Endothelial cell of umbilical vein (primary cell): ENCODE results near the gene NR3C1. TPM values are rescaled to one million over a fixed set of nuclear protein-coding genes. Genes with fewer than 3 reads are reported as not detected.

ENCODE experiments used
- BruUV-seq: library from RNA; stranded (reverse); fragments of 400-500 nt; replicated peaks from 2 replicates; lab custom pipeline; 2021; lab: Mats Ljungman, UMichigan
- CTCF ChIA-PET: fragments of 300-600, 350-600 bp; sonication (Branson Sonifier 250); formaldehyde crosslinking; loops from one replicate; lab custom pipeline; 2021; ENCODE audit warnings: antibody characterized with exemption, inconsistent platforms; lab: Charles Lee
- POLR2A ChIA-PET: fragments of 300-600, 350-600 bp; sonication (Branson Sonifier 250); formaldehyde crosslinking; loops from one replicate; lab custom pipeline; 2021; ENCODE audit warnings: antibody characterized with exemption, inconsistent platforms; lab: Charles Lee
- DNase-seq: peaks from one replicate; pipeline ENCODE4 v3.0.0-alpha.2; 2011; ENCODE audit warnings: low read depth, low spot score
- FAIRE-seq: peaks from 2 replicates; lab custom pipeline; 2011; peaks lifted over from hg19 to GRCh38; lab: Jason Lieb, UNC
- H2AFZ ChIP-seq: 2 replicates; pipeline ENCODE4 v1.6.0; 2012; ENCODE audit warnings: low read depth, low read length, control low read depth, inconsistent platforms
- H3K27ac ChIP-seq: 2 replicates; pipeline ENCODE4 v1.5.1; 2011; ENCODE audit warnings: low read depth, mild to moderate bottlenecking, control low read depth, low read length, moderate library complexity; ENCODE audit not compliant: insufficient read depth
- H3K27me3 ChIP-seq, 2 experiments: 2 replicates each; pipeline versions ENCODE4 v1.6.0 to v1.6.1; 2011; ENCODE audit warnings: low read length in 2 of 2, mixed read lengths in 1 of 2; ENCODE audit not compliant: control insufficient read depth in 2 of 2, insufficient read depth in 2 of 2
- H3K36me3 ChIP-seq, 2 experiments: 2 replicates in 1 of 2; 3 replicates in 1 of 2; pipeline ENCODE4 v1.5.1; 2011; ENCODE audit warnings: low read length in 2 of 2, mild to moderate bottlenecking in 1 of 2, moderate library complexity in 1 of 2; ENCODE audit not compliant: control insufficient read depth in 2 of 2, insufficient read depth in 2 of 2; ENCODE audit errors: extremely low read depth in 1 of 2
- H3K4me1 ChIP-seq: 3 replicates; pipeline ENCODE4 v1.5.1; 2011; ENCODE audit warnings: mild to moderate bottlenecking, low read length; ENCODE audit not compliant: control insufficient read depth, insufficient read depth; ENCODE audit errors: extremely low read depth
- H3K4me2 ChIP-seq: 2 replicates; pipeline ENCODE4 v1.6.1; 2011; ENCODE audit warnings: low read length, control low read depth, mixed read lengths; ENCODE audit not compliant: insufficient read depth
- H3K4me3 ChIP-seq, 3 experiments: fragments of 200-600 bp in 1 of 3; sonication (generic), shearing (Covaris generic) in 1 of 3; replicated peaks in 1 of 3; 2 replicates each; pipeline ENCODE4 v1.5.1; 2011 to 2016; ENCODE audit warnings: control low read depth in 3 of 3, low read length in 3 of 3, mild to moderate bottlenecking in 2 of 3, inconsistent platforms in 1 of 3, low read depth in 1 of 3, moderate library complexity in 1 of 3; ENCODE audit not compliant: insufficient read depth in 1 of 3
- H3K79me2 ChIP-seq: 2 replicates; pipeline ENCODE4 v1.6.0; 2012; ENCODE audit warnings: low read length, inconsistent platforms; ENCODE audit not compliant: control insufficient read depth, insufficient read depth
- H3K9ac ChIP-seq: replicated peaks from 2 replicates; pipeline ENCODE3; 2011; ENCODE audit warnings: low read length, control low read depth; ENCODE audit not compliant: insufficient read depth; ENCODE audit errors: extremely low read depth
- H3K9me1 ChIP-seq: replicated peaks from 3 replicates; pipeline ENCODE4 v1.6.0; 2011; ENCODE audit warnings: mild to moderate bottlenecking, low read length; ENCODE audit not compliant: control insufficient read depth, insufficient read depth; ENCODE audit errors: extremely low read depth
- H3K9me3 ChIP-seq: replicated peaks from 2 replicates; pipeline ENCODE4 v1.5.1; 2012; ENCODE audit warnings: low read length, inconsistent platforms; ENCODE audit not compliant: control insufficient read depth, insufficient read depth
- H4K20me1 ChIP-seq: replicated peaks from 2 replicates; pipeline ENCODE3; 2011; ENCODE audit warnings: mild to moderate bottlenecking, low read length; ENCODE audit not compliant: control insufficient read depth, insufficient read depth; ENCODE audit errors: extremely low read depth
- EZH2 ChIP-seq: IDR thresholded peaks from 2 replicates; pipeline ENCODE4 v1.6.1; 2012; ENCODE audit warnings: borderline replicate concordance, low read depth, mild to moderate bottlenecking, moderate library complexity, low read length, inconsistent platforms; ENCODE audit not compliant: severe bottlenecking
- FOS ChIP-seq: IDR thresholded peaks from 2 replicates; pipeline ENCODE4 v1.6.1; 2011; ENCODE audit warnings: mild to moderate bottlenecking, low read length, moderate library complexity, borderline replicate concordance; ENCODE audit not compliant: insufficient read depth
- GATA2 ChIP-seq: IDR thresholded peaks from 2 replicates; pipeline ENCODE4 v1.7.0; 2011; ENCODE audit warnings: low read depth, mild to moderate bottlenecking, moderate library complexity, mixed read lengths, low read length; ENCODE audit not compliant: insufficient read length, insufficient read depth
- JUN ChIP-seq: IDR thresholded peaks from 2 replicates; pipeline ENCODE4 v1.6.1; 2011; ENCODE audit warnings: borderline replicate concordance, low read depth; ENCODE audit not compliant: insufficient read length, insufficient read depth
- MAX ChIP-seq: IDR thresholded peaks from 2 replicates; pipeline ENCODE4 v1.6.1; 2011; ENCODE audit not compliant: insufficient read depth, insufficient read length
- MYC ChIP-seq: IDR thresholded peaks from one replicate; pipeline ENCODE4 v1.6.1; 2011; ENCODE audit warnings: mild to moderate bottlenecking, low read depth, low read length
- POLR2A ChIP-seq: IDR thresholded peaks from 2 replicates; pipeline ENCODE4 v1.6.1; 2012; ENCODE audit warnings: low read depth, mild to moderate bottlenecking, control low read depth, low read length
- POLR2AphosphoS5 ChIP-seq: IDR thresholded peaks from 2 replicates; pipeline ENCODE4 v1.6.1; 2012; ENCODE audit warnings: low read depth, mild to moderate bottlenecking, control low read depth, low read length, moderate library complexity; ENCODE audit not compliant: insufficient read depth
- dilution Hi-C: fragments of 300-500 bp; cut with MboI; formaldehyde crosslinking; loops from one replicate; pipeline ENCODE4 v1.15.0; 2019; ENCODE audit warnings: low sequenced_read_pairs; ENCODE audit not compliant: extremely low pct_ligation_motif_present
- intact Hi-C: fragments of 100-400 bp; cut with micrococcal nuclease; formaldehyde crosslinking; loops from one replicate; pipeline ENCODE4 v1.10.0; 2022
- polyA plus RNA-seq, 4 experiments: library from polyadenylated mRNA; depleted of rRNA in 3 of 4; stranded (reverse) in 3 of 4; unstranded in 1 of 4; fragments of >200 nt; gene quantifications; 2 replicates each; pipeline versions ENCODE4 v1.2.1 to v1.2.3, GENCODE V29; 2011 to 2012; ENCODE audit warnings: missing spikeins in 1 of 4
- total RNA-seq: library from RNA; stranded (reverse); gene quantifications from 2 replicates; pipeline ENCODE4 v1.2.3, GENCODE V29; 2021
- TF ChIP-seq, protein P1 (sequence below), 2 donors: IDR thresholded peaks; 1 replicate in 1 of 2; 2 replicates in 1 of 2; pipeline ENCODE4 v1.5.1; 2011; ENCODE audit warnings: low read length in 2 of 2, mild to moderate bottlenecking in 2 of 2, moderate library complexity in 2 of 2, control low read depth in 1 of 2, inconsistent platforms in 1 of 2, low read depth in 1 of 2; ENCODE audit not compliant: insufficient read depth in 1 of 2; ENCODE audit errors: extremely low read depth in 1 of 2

NR3C1 gene
- total and polyA plus RNA-seq, 2 donors (not counting 3 experiments of a cell fraction or from before 2014, with no cell fraction given), result 4.1 to 17.0 TPM

GRCh38 chr5:143249851-143250250 is 153.6 kb downstream of the NR3C1 start:
- Histone ChIP-seq H3K9ac (no peak overlapping the region), H3K9me3 (no peaks in the 10 kb centered on the region), H3K4me3 (no peak overlapping the region), H3K36me3 (no peaks in the 10 kb centered on the region), H3K79me2 (no peaks in the 10 kb centered on the region), H3K4me2 (no peak overlapping the region), H3K4me1 (peaks cover 4% of the 10 kb centered on the region), H3K27me3 (no peaks in the 10 kb centered on the region), H2AFZ (no peak overlapping the region), H3K27ac (no peak overlapping the region), H3K9me1 (no peaks in the 10 kb centered on the region), H4K20me1 (no peaks in the 10 kb centered on the region)
- TF ChIP-seq MYC (no peak), JUN (no peak), GATA2 (no peak), POLR2A (no peak), FOS (no peak), EZH2 (no peak), MAX (no peak), POLR2AphosphoS5 (no peak)
- TF ChIP-seq, protein P1, sequence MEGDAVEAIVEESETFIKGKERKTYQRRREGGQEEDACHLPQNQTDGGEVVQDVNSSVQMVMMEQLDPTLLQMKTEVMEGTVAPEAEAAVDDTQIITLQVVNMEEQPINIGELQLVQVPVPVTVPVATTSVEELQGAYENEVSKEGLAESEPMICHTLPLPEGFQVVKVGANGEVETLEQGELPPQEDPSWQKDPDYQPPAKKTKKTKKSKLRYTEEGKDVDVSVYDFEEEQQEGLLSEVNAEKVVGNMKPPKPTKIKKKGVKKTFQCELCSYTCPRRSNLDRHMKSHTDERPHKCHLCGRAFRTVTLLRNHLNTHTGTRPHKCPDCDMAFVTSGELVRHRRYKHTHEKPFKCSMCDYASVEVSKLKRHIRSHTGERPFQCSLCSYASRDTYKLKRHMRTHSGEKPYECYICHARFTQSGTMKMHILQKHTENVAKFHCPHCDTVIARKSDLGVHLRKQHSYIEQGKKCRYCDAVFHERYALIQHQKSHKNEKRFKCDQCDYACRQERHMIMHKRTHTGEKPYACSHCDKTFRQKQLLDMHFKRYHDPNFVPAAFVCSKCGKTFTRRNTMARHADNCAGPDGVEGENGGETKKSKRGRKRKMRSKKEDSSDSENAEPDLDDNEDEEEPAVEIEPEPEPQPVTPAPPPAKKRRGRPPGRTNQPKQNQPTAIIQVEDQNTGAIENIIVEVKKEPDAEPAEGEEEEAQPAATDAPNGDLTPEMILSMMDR (IDR thresholded peaks at IDR 0.05; ENCODE audit: extremely low read depth in 1 of 2, insufficient read depth in 1 of 2, low read depth in 1 of 2, low read length in 2 of 2), result no peak
- POLR2A ChIA-PET, result no interaction called here
- no peak for DNase-seq
- FAIRE-seq, result no peak
- intact Hi-C loops (no loop called here), dilution Hi-C loops (no loop called here)
- BruUV-seq, result no TSS peak
- CTCF ChIA-PET, result no interaction called here
